IMR-90 (cell line): ENCODE data around the gene HDAC9. TPM values are rescaled to one million over a fixed set of nuclear protein-coding genes. Genes with fewer than 3 reads are reported as not detected.

Experiments used
- ATAC-seq: fragments of 200-7000 bp; cut with Tn5 transposase; 2 replicates; pipeline ENCODE4 v1.9.1; 2020; ENCODE audit warnings: low read depth, mild to moderate bottlenecking, moderate library complexity
- BruUV-seq: library from RNA; stranded (reverse); fragments of 400-500 nt; replicated peaks from 2 replicates; lab custom pipeline; 2021; lab: Mats Ljungman, UMichigan
- CTCF ChIA-PET: fragments of 300-600 bp; formaldehyde crosslinking; extraction: SDS; loops from one replicate; lab custom pipeline; 2021; ENCODE audit warnings: antibody characterized with exemption; lab: Yijun Ruan, JAX
- POLR2A ChIA-PET: fragments of 300-600 bp; sonication (Branson Sonifier 250); formaldehyde crosslinking; loops from one replicate; lab custom pipeline; 2022; ENCODE audit warnings: antibody characterized with exemption; ENCODE audit not compliant: unreplicated experiment; lab: Charles Lee
- DNase-seq: peaks from one replicate; pipeline ENCODE4 v3.0.0; 2013
- H2AFZ ChIP-seq: replicated peaks from 2 replicates; pipeline ENCODE3; 2013; ENCODE audit warnings: low read length, mild to moderate bottlenecking; ENCODE audit not compliant: poor library complexity
- H2AK5ac ChIP-seq: 2 replicates; pipeline ENCODE4 v1.6.1; 2013; ENCODE audit warnings: low read depth, low read length, inconsistent platforms
- H2AK9ac ChIP-seq: replicated peaks from 2 replicates; pipeline ENCODE3; 2013; ENCODE audit warnings: mild to moderate bottlenecking, low read depth, low read length, moderate library complexity; ENCODE audit not compliant: poor library complexity
- H2BK120ac ChIP-seq: 2 replicates; pipeline ENCODE4 v1.6.1; 2013; ENCODE audit warnings: low read depth, low read length, inconsistent platforms
- H2BK15ac ChIP-seq: 3 replicates; pipeline ENCODE4 v1.6.1; 2013; ENCODE audit warnings: low read depth, low read length, inconsistent platforms
- H2BK20ac ChIP-seq: 2 replicates; pipeline ENCODE4 v1.6.1; 2013; ENCODE audit warnings: low read depth, mild to moderate bottlenecking, inconsistent platforms, low read length, moderate library complexity
- H2BK5ac ChIP-seq: 2 replicates; pipeline ENCODE4 v1.6.1; 2013; ENCODE audit warnings: mild to moderate bottlenecking, low read depth, low read length, inconsistent platforms; ENCODE audit not compliant: poor library complexity, severe bottlenecking
- H3K14ac ChIP-seq: replicated peaks from 2 replicates; pipeline ENCODE4 v1.6.1; 2013; ENCODE audit warnings: low read depth, low read length, inconsistent platforms
- H3K18ac ChIP-seq: 2 replicates; pipeline ENCODE4 v1.6.1; 2013; ENCODE audit warnings: low read depth, low read length, control low read depth
- H3K23ac ChIP-seq: 2 replicates; pipeline ENCODE4 v1.6.1; 2013; ENCODE audit warnings: low read depth, low read length, inconsistent platforms
- H3K27ac ChIP-seq: 2 replicates; pipeline ENCODE4 v1.5.1; 2013; ENCODE audit warnings: mild to moderate bottlenecking, control low read depth, low read length; ENCODE audit not compliant: insufficient read depth
- H3K27me3 ChIP-seq: 2 replicates; pipeline ENCODE4 v1.6.1; 2013; ENCODE audit warnings: low read length; ENCODE audit not compliant: control insufficient read depth, insufficient read depth
- H3K36me3 ChIP-seq: 2 replicates; pipeline ENCODE4 v1.6.1; 2013; ENCODE audit warnings: low read length, mixed read lengths; ENCODE audit not compliant: control insufficient read depth, insufficient read depth
- H3K4ac ChIP-seq: 2 replicates; pipeline ENCODE4 v1.6.1; 2013; ENCODE audit warnings: low read depth, low read length, inconsistent platforms
- H3K4me1 ChIP-seq: 2 replicates; pipeline ENCODE4 v1.6.1; 2013; ENCODE audit warnings: low read length, mixed read lengths; ENCODE audit not compliant: control insufficient read depth, insufficient read depth
- H3K4me2 ChIP-seq: 2 replicates; pipeline ENCODE4 v1.6.1; 2013; ENCODE audit warnings: low read depth, mild to moderate bottlenecking, control low read depth, low read length, moderate library complexity
- H3K4me3 ChIP-seq: 2 replicates; pipeline ENCODE4 v1.5.1; 2013; ENCODE audit warnings: low read depth, mild to moderate bottlenecking, control low read depth, low read length, moderate library complexity; ENCODE audit not compliant: insufficient read depth
- H3K56ac ChIP-seq: 2 replicates; pipeline ENCODE4 v1.6.1; 2013; ENCODE audit warnings: low read length, inconsistent platforms; ENCODE audit not compliant: insufficient read depth; ENCODE audit errors: extremely low read depth
- H3K79me1 ChIP-seq, 2 experiments: 2 replicates each; pipeline ENCODE4 v1.6.1; 2013; ENCODE audit warnings: low read length in 2 of 2, inconsistent platforms in 1 of 2, low read depth in 1 of 2
- H3K9ac ChIP-seq: 2 replicates; pipeline ENCODE4 v1.6.1; 2013; ENCODE audit warnings: low read depth, low read length, control low read depth
- H3K9me1 ChIP-seq: 2 replicates; pipeline ENCODE4 v1.6.1; 2013; ENCODE audit warnings: low read length, inconsistent platforms; ENCODE audit not compliant: insufficient read depth
- H3K9me3 ChIP-seq: 2 replicates; pipeline ENCODE4 v1.6.1; 2013; ENCODE audit warnings: low read length; ENCODE audit not compliant: control insufficient read depth, insufficient read depth
- H4K20me1 ChIP-seq: 2 replicates; pipeline ENCODE4 v1.6.1; 2013; ENCODE audit warnings: low read length, inconsistent platforms; ENCODE audit not compliant: insufficient read depth
- H4K5ac ChIP-seq: 2 replicates; pipeline ENCODE4 v1.6.1; 2013; ENCODE audit warnings: mild to moderate bottlenecking, low read depth, low read length, control low read depth
- H4K8ac ChIP-seq, 2 experiments: 2 replicates each; pipeline ENCODE4 v1.6.1; 2013; ENCODE audit warnings: low read depth in 2 of 2, low read length in 2 of 2, control low read depth in 1 of 2, inconsistent platforms in 1 of 2
- H4K91ac ChIP-seq: 2 replicates; pipeline ENCODE4 v1.6.1; 2013; ENCODE audit warnings: low read depth, low read length, inconsistent platforms; ENCODE audit not compliant: insufficient read depth
- BHLHE40 ChIP-seq: fragments of 150-350 bp; IDR thresholded peaks from 2 replicates; pipeline ENCODE4 v1.6.1; 2016; ENCODE audit warnings: mild to moderate bottlenecking, low read depth, low read length
- CEBPB ChIP-seq: IDR thresholded peaks from 2 replicates; pipeline ENCODE4 v1.6.1; 2012; ENCODE audit warnings: low read depth, low read length, improper control_type of control experiment
- CHD1 ChIP-seq: IDR thresholded peaks from 2 replicates; pipeline ENCODE4 v1.6.1; 2012; ENCODE audit warnings: low read depth, low read length, improper control_type of control experiment
- CTCF ChIP-seq: conservative IDR thresholded peaks from 2 replicates; pipeline ENCODE4 v1.5.1; 2012; ENCODE audit warnings: mild to moderate bottlenecking, low read depth, low read length, improper control_type of control experiment
- ELK1 ChIP-seq: fragments of 150-350 bp; IDR thresholded peaks from 2 replicates; pipeline ENCODE4 v1.6.1; 2016; ENCODE audit warnings: low read depth, mild to moderate bottlenecking, low read length, moderate library complexity, borderline replicate concordance
- FOS ChIP-seq: fragments of 150-350 bp; IDR thresholded peaks from 2 replicates; pipeline ENCODE4 v1.6.1; 2016; ENCODE audit warnings: low read depth, low read length
- MAFK ChIP-seq: IDR thresholded peaks from 2 replicates; pipeline ENCODE4 v1.6.1; 2012; ENCODE audit warnings: low read depth, low read length, improper control_type of control experiment
- MAZ ChIP-seq: IDR thresholded peaks from 2 replicates; pipeline ENCODE4 v1.6.1; 2012; ENCODE audit warnings: low read depth, mild to moderate bottlenecking, low read length, improper control_type of control experiment, moderate library complexity, borderline replicate concordance
- MXI1 ChIP-seq: IDR thresholded peaks from 2 replicates; pipeline ENCODE4 v1.6.1; 2012; ENCODE audit warnings: low read depth, mild to moderate bottlenecking, low read length, moderate library complexity, borderline replicate concordance
- NFE2L2 ChIP-seq: fragments of 150-350 bp; IDR thresholded peaks from 2 replicates; pipeline ENCODE4 v1.6.1; 2016; ENCODE audit warnings: low read depth, mild to moderate bottlenecking, low read length
- POLR2A ChIP-seq: IDR thresholded peaks from 2 replicates; pipeline ENCODE4 v1.6.1; 2012; ENCODE audit warnings: mild to moderate bottlenecking, low read depth, low read length
- RAD21 ChIP-seq: IDR thresholded peaks from 2 replicates; pipeline ENCODE4 v1.6.1; 2012; ENCODE audit warnings: low read length, improper control_type of control experiment
- RCOR1 ChIP-seq: IDR thresholded peaks from 2 replicates; pipeline ENCODE4 v1.6.1; 2012; ENCODE audit warnings: mild to moderate bottlenecking, low read length, improper control_type of control experiment; ENCODE audit not compliant: insufficient replicate concordance
- RFX5 ChIP-seq: IDR thresholded peaks from 2 replicates; pipeline ENCODE4 v1.8.0; 2012; ENCODE audit warnings: low read depth, mild to moderate bottlenecking, low read length, moderate library complexity
- SMC3 ChIP-seq: fragments of 150-350 bp; IDR thresholded peaks from 2 replicates; pipeline ENCODE4 v1.6.1; 2016; ENCODE audit warnings: low read depth, mild to moderate bottlenecking, antibody characterized with exemption, low read length, moderate library complexity
- USF2 ChIP-seq: fragments of 150-350 bp; IDR thresholded peaks from 2 replicates; pipeline ENCODE4 v1.6.1; 2017; ENCODE audit warnings: mild to moderate bottlenecking, antibody characterized with exemption, low read length, low read depth
- WGBS, 2 experiments: methylation state at CpG; one replicate each; pipeline versions ENCODE4 v1.1.5 to v1.1.7; 2013; ENCODE audit warnings: missing lambda C conversion rate in 2 of 2; ENCODE audit not compliant: insufficient read length in 1 of 2; ENCODE audit errors: extremely low coverage in 2 of 2; 5-methylcytosine and 5-hydroxymethylcytosine counted together
- dilution Hi-C: fragments of 300-500 bp; cut with HindIII; formaldehyde crosslinking; loops from one replicate; pipeline ENCODE4 v1.14.3; 2018; ENCODE audit warnings: low sequenced_read_pairs; ENCODE audit not compliant: unreplicated experiment
- in situ Hi-C: fragments of 300-500 bp; cut with MboI; formaldehyde crosslinking; loops from 3 replicates; pipeline ENCODE4 v1.14.3; 2019; ENCODE audit warnings: low sequenced_read_pairs, inconsistent platforms, mixed read lengths
- intact Hi-C: fragments of 100-400 bp; cut with micrococcal nuclease; formaldehyde crosslinking; loops from 2 replicates; pipeline ENCODE4 v1.10.0; 2022
- polyA plus RNA-seq, 3 experiments: library from polyadenylated mRNA; depleted of rRNA; stranded (reverse); fragments of >200 nt; gene quantifications; 2 replicates each; pipeline ENCODE4 v1.2.3, GENCODE V29; 2012; ENCODE audit warnings: low replicate concordance in 1 of 3
- total RNA-seq: library from RNA; depleted of rRNA; stranded (reverse); fragments of >200 nt; gene quantifications from 2 replicates; pipeline ENCODE4 v1.2.3, GENCODE V29; 2012

The HDAC9 gene
- total and polyA plus RNA-seq, 2 of the 4 experiments (the other 2 are of a cell fraction) = 4.3 to 24.7 TPM

- H3K4me2 ChIP-seq = no peak overlapping the region
These were observed 515.7 kb downstream of the HDAC9 start for GRCh38 chr7:19011212-19011611.

More at GRCh38 chr7:19011212-19011611, 515.7 kb downstream of the HDAC9 start:
- Histone ChIP-seq H2AK9ac (no peak overlapping the region), H3K9me1 (no peaks in the 10 kb centered on the region; the same call in 1 of the 2 replicates), H3K9me3 (peaks cover 2% of the 10 kb centered on the region; the same call in 1 of the 2 replicates), H3K18ac (peak overlapping the region; percentile 61; the same call in 1 of the 2 replicates), H3K27me3 (no peaks in the 10 kb centered on the region), H3K4me3 (no peak overlapping the region), H2BK15ac (peak overlapping the region; percentile 8; the same call in 1 of the 3 replicates), H4K8ac (peak overlapping the region in 1 of 2 experiments; percentile 8; a peak in 1 of 4 replicates), H3K4me1 (no peaks in the 10 kb centered on the region; the same call in 1 of the 2 replicates), H3K23ac (no peak overlapping the region), H4K91ac (0 out of 2 replicates have a peak overlapping the region, but pooled peaks have one; percentile 23), H2AK5ac (peak overlapping the region; percentile 49; the same call in 1 of the 2 replicates), H4K5ac (no peak overlapping the region), H3K14ac (peak overlapping the region; percentile 62; the same call in 1 of the 2 replicates), H3K9ac (no peak overlapping the region), H3K56ac (no peak overlapping the region), H2AFZ (peak overlapping the region; percentile 25), H2BK5ac (no peak overlapping the region), H4K20me1 (no peaks in the 10 kb centered on the region), H2BK120ac (peak overlapping the region; percentile 70), H3K79me1 (no peaks in the 10 kb centered on the region), H3K4ac (peak overlapping the region; percentile 54), H2BK20ac (peak overlapping the region; percentile 80), H3K27ac (no peak overlapping the region), H3K36me3 (no peaks in the 10 kb centered on the region)
- no peak for ATAC-seq
- WGBS, 2 experiments = 60% methylated on average over 2 of the region's 7 CpGs; no CpG with 5 or more reads in 1 of the 2 experiments
- TF ChIP-seq NFE2L2 = no peak
- TF ChIP-seq USF2 = no peak
- no peak for TF ChIP-seq FOS
- TF ChIP-seq POLR2A = no peak
- TF ChIP-seq SMC3 = no peak
- no peak for TF ChIP-seq CTCF
- no peak for TF ChIP-seq MXI1
- no peak for TF ChIP-seq CEBPB
- no peak for TF ChIP-seq RAD21
- no peak for TF ChIP-seq CHD1
- TF ChIP-seq ELK1 = no peak
- no peak for TF ChIP-seq MAFK
- no peak for TF ChIP-seq RCOR1
- no peak for TF ChIP-seq RFX5
- no peak for TF ChIP-seq MAZ
- no peak for TF ChIP-seq BHLHE40
- no peak for DNase-seq
- BruUV-seq = no TSS peak
- dilution Hi-C loops = no loop called here
- intact Hi-C loops = no loop called here
- ChIA-PET CTCF (no interaction called here), POLR2A (no interaction called here)
- in situ Hi-C loops = no loop called here
